Kidney epithelial cell (primary cell): ENCODE data around the gene VDAC1. TPM values are rescaled to one million over a fixed set of nuclear protein-coding genes. Genes with fewer than 3 reads are reported as not detected.

Source experiments
- DNase-seq: peaks from one replicate; pipeline ENCODE4 v3.0.0-alpha.2; 2010; ENCODE audit warnings: low read depth
- H3K27me3 ChIP-seq: 2 replicates; pipeline ENCODE4 v1.6.0; 2011; ENCODE audit warnings: low read length; ENCODE audit not compliant: control insufficient read depth, insufficient read depth
- H3K36me3 ChIP-seq: 2 replicates; pipeline ENCODE4 v1.5.1; 2011; ENCODE audit warnings: low read length; ENCODE audit not compliant: control insufficient read depth, insufficient read depth
- H3K4me3 ChIP-seq: 2 replicates; pipeline ENCODE4 v1.5.1; 2011; ENCODE audit warnings: low read depth, mild to moderate bottlenecking, control low read depth, low read length
- CTCF ChIP-seq: IDR thresholded peaks from 2 replicates; pipeline ENCODE4 v1.5.1; 2011; ENCODE audit warnings: mild to moderate bottlenecking, moderate library complexity, low read length, control low read depth, inconsistent platforms; ENCODE audit not compliant: insufficient read depth, poor library complexity, severe bottlenecking
- total RNA-seq: library from RNA; depleted of rRNA; stranded (reverse); fragments of >200 nt; gene quantifications from 2 replicates; pipeline ENCODE4 v1.2.3, GENCODE V29; 2015

Gene VDAC1
- total RNA-seq, 1 donor from 2014 or later = 238 TPM

GRCh38 chr5:133967124-133967523 lies 37.7 kb downstream of the VDAC1 start:
- Histone ChIP-seq H3K27me3 (no peaks in the 10 kb centered on the region), H3K4me3 (peak overlapping the region; percentile 85)

GRCh38 chr5:133966090-133966489 lies 38.7 kb downstream of the VDAC1 start:
- Histone ChIP-seq H3K36me3 (no peaks in the 10 kb centered on the region), H3K27me3 (no peaks in the 10 kb centered on the region), H3K4me3 (no peak overlapping the region)
- TF ChIP-seq CTCF = no peak
- DNase-seq = no peak

More at GRCh38 chr5:133967124-133967523, 37.7 kb downstream of the VDAC1 start:
- no peaks in the 10 kb centered on the region for H3K36me3 ChIP-seq
- DNase-seq = no peak
- TF ChIP-seq CTCF = no peak

GRCh38 chr5:133963493-133964128 lies 41.2 kb downstream of the VDAC1 start:
- no peaks in the 10 kb centered on the region for H3K36me3 ChIP-seq
- TF ChIP-seq CTCF = no peak

GRCh38 chr5:133962801-133963476 lies 41.8 kb downstream of the VDAC1 start:
- no peak for DNase-seq
- no peak for TF ChIP-seq CTCF
- no peaks in the 10 kb centered on the region for H3K36me3 ChIP-seq

More at GRCh38 chr5:133963493-133964128, 41.2 kb downstream of the VDAC1 start:
- no peak overlapping the region for H3K4me3 ChIP-seq
- no peaks in the 10 kb centered on the region for H3K27me3 ChIP-seq
- no peak for DNase-seq

GRCh38 chr5:133962131-133962530 lies 42.6 kb downstream of the VDAC1 start:
- TF ChIP-seq CTCF = no peak
- Histone ChIP-seq H3K36me3 (no peaks in the 10 kb centered on the region), H3K4me3 (no peak overlapping the region), H3K27me3 (no peaks in the 10 kb centered on the region)
- DNase-seq = no peak

More at GRCh38 chr5:133962801-133963476, 41.8 kb downstream of the VDAC1 start:
- Histone ChIP-seq H3K4me3 (no peak overlapping the region), H3K27me3 (no peaks in the 10 kb centered on the region)
